HL-60 (cell line): ENCODE data around the gene HRCT1.

ENCODE experiments used
- DNase-seq, 2 experiments: peaks; one replicate each; pipeline ENCODE4 v3.0.0-alpha.2; 2010 to 2020; ENCODE audit warnings: low read depth in 1 of 2, low spot score in 1 of 2
- H3K27ac ChIP-seq: fragments of 250-450 bp; sonication (Bioruptor Pico); replicated peaks from 2 replicates; pipeline ENCODE4 v1.5.1; 2020; ENCODE audit warnings: mild to moderate bottlenecking, moderate library complexity
- H3K27me3 ChIP-seq: fragments of 250-450 bp; sonication (Bioruptor Pico); 2 replicates; pipeline ENCODE4 v1.5.1; 2021; ENCODE audit warnings: mild to moderate bottlenecking, moderate library complexity; ENCODE audit not compliant: insufficient read depth, poor library complexity, severe bottlenecking
- H3K4me3 ChIP-seq: replicated peaks from 2 replicates; pipeline ENCODE4 v1.5.1; 2011; ENCODE audit warnings: mild to moderate bottlenecking, control low read depth, low read length; ENCODE audit not compliant: insufficient read depth
- GABPA ChIP-seq: IDR thresholded peaks from 2 replicates; pipeline ENCODE4 v1.6.1; 2012; ENCODE audit warnings: low read depth
- POLR2AphosphoS5 ChIP-seq: IDR thresholded peaks from 2 replicates; pipeline ENCODE4 v1.6.1; 2012; ENCODE audit warnings: low read depth
- SPI1 ChIP-seq: IDR thresholded peaks from 2 replicates; pipeline ENCODE4 v1.6.1; 2012; ENCODE audit warnings: low read depth, mild to moderate bottlenecking, borderline replicate concordance
- TF ChIP-seq, protein P1 (sequence below): IDR thresholded peaks from 2 replicates; pipeline ENCODE4 v1.6.1; 2012; ENCODE audit warnings: low read depth; ENCODE audit not compliant: insufficient replicate concordance
- TF ChIP-seq, protein P2 (sequence below): IDR thresholded peaks from one replicate; pipeline ENCODE4 v1.5.1; 2011; ENCODE audit warnings: low read length, control low read depth, inconsistent platforms; ENCODE audit not compliant: insufficient read depth

The HRCT1 gene

DNA sequence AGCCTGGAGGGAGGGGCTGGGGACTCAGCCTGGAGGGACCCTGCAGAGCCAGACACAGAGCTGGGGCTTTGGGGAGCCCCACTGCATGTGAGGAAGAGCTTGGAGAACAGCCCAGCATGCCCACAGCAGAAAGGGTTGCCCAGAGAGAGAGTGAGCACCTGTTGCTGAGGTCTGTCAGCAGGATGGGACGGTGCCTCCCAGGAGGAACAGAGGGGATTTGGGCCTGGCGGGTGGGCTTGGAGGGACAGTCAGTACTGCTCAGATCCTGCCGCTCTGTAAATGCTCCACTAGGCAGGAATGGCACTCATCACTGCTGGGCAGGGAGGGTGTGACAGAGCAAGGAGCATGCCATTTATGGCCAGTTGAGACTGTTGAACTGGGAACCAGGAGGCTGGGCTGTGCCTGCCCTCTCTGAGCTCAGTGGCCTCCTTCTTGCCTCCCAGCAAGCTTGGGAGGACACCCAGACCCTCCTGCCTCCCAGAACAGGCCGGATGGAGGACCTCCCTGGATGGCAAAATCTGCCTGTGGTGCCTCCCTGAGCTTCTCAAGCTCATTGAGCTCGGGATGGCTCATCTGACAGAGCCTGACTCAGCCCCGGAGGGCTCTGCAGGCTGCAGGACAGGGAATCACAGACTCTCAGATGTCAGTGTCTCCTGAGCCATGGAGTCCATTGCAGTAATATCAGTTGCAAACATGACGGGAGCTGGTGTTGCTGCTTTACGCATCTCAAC is 786 bp upstream of the HRCT1 start:
- DNase-seq: no peak
- Histone ChIP-seq H3K4me3 (no peak overlapping the region), H3K27ac (no peak overlapping the region), H3K27me3 (peaks cover 6% of the 10 kb centered on the region)
- TF ChIP-seq, protein P1, sequence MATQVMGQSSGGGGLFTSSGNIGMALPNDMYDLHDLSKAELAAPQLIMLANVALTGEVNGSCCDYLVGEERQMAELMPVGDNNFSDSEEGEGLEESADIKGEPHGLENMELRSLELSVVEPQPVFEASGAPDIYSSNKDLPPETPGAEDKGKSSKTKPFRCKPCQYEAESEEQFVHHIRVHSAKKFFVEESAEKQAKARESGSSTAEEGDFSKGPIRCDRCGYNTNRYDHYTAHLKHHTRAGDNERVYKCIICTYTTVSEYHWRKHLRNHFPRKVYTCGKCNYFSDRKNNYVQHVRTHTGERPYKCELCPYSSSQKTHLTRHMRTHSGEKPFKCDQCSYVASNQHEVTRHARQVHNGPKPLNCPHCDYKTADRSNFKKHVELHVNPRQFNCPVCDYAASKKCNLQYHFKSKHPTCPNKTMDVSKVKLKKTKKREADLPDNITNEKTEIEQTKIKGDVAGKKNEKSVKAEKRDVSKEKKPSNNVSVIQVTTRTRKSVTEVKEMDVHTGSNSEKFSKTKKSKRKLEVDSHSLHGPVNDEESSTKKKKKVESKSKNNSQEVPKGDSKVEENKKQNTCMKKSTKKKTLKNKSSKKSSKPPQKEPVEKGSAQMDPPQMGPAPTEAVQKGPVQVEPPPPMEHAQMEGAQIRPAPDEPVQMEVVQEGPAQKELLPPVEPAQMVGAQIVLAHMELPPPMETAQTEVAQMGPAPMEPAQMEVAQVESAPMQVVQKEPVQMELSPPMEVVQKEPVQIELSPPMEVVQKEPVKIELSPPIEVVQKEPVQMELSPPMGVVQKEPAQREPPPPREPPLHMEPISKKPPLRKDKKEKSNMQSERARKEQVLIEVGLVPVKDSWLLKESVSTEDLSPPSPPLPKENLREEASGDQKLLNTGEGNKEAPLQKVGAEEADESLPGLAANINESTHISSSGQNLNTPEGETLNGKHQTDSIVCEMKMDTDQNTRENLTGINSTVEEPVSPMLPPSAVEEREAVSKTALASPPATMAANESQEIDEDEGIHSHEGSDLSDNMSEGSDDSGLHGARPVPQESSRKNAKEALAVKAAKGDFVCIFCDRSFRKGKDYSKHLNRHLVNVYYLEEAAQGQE: no peak
- TF ChIP-seq GABPA: no peak
- TF ChIP-seq, protein P2, sequence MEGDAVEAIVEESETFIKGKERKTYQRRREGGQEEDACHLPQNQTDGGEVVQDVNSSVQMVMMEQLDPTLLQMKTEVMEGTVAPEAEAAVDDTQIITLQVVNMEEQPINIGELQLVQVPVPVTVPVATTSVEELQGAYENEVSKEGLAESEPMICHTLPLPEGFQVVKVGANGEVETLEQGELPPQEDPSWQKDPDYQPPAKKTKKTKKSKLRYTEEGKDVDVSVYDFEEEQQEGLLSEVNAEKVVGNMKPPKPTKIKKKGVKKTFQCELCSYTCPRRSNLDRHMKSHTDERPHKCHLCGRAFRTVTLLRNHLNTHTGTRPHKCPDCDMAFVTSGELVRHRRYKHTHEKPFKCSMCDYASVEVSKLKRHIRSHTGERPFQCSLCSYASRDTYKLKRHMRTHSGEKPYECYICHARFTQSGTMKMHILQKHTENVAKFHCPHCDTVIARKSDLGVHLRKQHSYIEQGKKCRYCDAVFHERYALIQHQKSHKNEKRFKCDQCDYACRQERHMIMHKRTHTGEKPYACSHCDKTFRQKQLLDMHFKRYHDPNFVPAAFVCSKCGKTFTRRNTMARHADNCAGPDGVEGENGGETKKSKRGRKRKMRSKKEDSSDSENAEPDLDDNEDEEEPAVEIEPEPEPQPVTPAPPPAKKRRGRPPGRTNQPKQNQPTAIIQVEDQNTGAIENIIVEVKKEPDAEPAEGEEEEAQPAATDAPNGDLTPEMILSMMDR: no peak
- TF ChIP-seq POLR2AphosphoS5: no peak
- TF ChIP-seq SPI1: no peak

DNA sequence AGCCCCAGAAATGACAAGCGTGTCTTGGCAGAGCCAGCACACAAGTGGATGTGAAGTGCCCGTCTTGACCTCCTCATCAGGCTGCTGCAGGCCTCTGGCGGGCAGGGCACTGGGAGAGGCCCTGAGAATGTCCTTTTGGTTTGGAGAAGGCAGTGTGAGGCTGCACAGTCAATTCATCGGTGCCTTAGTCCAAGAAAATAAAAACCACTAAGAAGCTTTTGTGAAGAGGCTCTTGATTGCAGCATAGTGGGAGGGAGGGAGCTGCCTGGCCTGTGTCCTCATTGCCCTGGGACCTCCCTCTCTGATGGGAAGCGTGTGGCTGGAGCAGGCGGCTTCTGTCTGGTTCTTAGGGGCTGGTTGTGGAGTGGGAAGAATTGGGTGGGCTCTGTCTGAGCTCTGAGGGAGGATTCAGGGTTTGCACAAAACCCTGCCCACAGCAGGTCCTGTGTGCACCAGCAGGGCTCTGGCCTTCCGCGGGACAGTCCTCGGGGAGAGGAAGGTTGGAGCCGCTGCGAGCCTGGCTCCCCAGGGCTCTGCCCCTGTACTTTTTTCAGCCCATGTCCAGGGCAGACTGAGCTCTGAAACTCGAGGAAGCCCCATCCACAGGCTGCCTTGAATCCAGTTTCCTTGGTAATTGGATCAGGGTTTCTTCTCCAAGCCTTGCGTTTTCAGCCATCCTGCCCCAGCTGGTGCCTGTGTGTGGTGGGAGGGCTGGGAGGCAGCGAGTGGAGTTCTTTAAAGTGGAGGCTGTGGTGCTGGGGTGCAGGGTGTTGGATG is 1.1 kb downstream of the HRCT1 start:
- H3K27me3 ChIP-seq: peaks cover 2% of the 10 kb centered on the region
- no peak for DNase-seq
- TF ChIP-seq POLR2AphosphoS5 (no peak), GABPA (no peak), SPI1 (no peak)
- TF ChIP-seq, protein P2: no peak
- no peak overlapping the region for H3K4me3 ChIP-seq
- H3K27ac ChIP-seq: no peak overlapping the region

DNA sequence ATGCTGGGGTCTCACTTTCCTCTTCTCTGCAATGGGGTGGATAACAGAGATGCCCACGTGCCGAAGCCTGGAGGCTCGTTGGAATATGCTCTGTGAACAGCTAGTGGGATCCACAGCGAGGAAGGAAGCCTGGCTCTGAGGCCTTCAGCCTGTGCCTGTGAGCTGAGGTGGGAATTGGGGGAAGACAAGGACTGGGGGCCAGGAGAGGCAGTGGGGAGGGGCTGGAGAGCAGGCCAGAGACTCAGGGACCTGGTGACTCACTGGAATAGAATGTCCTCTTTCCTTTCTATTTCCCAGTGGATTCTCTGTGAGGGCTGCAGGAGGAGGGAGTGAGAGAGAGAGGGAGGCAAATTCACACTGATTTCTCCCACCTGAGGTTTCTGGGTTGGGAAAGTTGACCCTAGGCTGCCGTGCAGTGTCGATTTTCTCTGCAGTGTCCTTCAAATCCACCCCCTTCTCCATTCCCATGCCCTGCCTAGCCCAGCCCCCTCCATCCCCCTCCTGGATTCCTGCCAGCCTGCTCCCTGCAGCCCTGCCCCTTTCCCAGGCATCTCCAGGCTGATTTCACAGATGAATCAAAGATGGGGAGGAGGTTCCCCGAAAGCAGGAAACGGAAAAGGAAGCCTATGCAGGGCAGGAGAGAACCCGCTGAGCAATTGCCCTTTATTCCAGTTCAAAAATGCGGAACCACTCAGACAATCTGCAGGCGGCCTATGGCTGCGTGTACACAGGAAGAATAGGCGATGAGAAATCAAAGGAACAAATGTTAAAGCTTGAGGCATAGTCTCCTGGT is 1.9 kb downstream of the HRCT1 start:
- H3K27me3 ChIP-seq: peaks cover 2% of the 10 kb centered on the region
- DNase-seq: peak in 1 of 2 experiments; percentile 73
- no peak overlapping the region for H3K27ac ChIP-seq
- TF ChIP-seq SPI1: peak; percentile 60
- TF ChIP-seq, protein P2: no peak
- no peak overlapping the region for H3K4me3 ChIP-seq

DNA sequence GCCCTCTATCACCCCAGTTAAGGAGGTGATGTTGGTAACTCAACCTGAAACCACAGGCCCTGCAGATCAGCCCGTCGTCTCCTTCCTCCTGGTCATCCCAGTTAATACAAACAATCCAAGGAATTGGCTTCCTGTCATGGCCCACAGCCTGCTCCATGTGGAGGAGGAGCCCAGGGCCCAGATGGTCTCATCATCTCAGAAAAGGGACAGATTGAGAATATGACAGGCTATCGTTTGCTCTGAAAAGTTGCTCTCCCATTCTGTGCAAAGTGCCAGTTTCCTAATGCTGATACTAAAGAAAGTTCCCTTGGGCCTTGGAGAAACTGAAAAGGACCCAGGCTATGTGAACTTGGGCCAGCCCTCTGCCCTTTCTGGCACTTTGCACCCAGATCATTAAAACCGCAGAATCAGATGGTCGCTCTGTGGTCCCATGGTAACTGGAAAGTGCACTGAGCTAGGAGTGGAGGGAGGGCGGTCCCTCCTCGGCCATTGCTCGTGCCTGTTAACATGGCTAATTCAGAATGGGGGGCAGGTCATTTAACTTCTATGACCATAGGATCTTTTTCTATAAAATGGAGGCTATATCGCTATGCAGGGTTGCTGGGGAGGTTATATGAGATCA is 2.6 kb downstream of the HRCT1 start:
- Histone ChIP-seq H3K27me3 (peaks cover 2% of the 10 kb centered on the region), H3K4me3 (no peak overlapping the region), H3K27ac (no peak overlapping the region)
- no peak for DNase-seq
- TF ChIP-seq GABPA (no peak), SPI1 (no peak), POLR2AphosphoS5 (no peak)
- TF ChIP-seq, protein P1: no peak
- TF ChIP-seq, protein P2: no peak
